Activated CD8-positive, alpha-beta T cell treated with anti-CD3 and anti-CD28 coated beads for 36 hours (primary cell): Measurements from ENCODE around the gene ZBTB7B. TPM values are rescaled to one million over a fixed set of nuclear protein-coding genes. Genes with fewer than 3 reads are reported as not detected.

Experiments
- ATAC-seq: fragments of 200-7000 bp; cut with Tn5 transposase; one replicate; pipeline ENCODE4 v1.10.0; 2021; ENCODE audit warnings: mild to moderate bottlenecking, moderate library complexity
- CTCF ChIA-PET: fragments of 350-600 bp; sonication (Branson Sonifier 250); formaldehyde crosslinking; loops from one replicate; lab custom pipeline; 2021; ENCODE audit warnings: antibody characterized with exemption; lab: Charles Lee
- POLR2A ChIA-PET: fragments of 350-600 bp; sonication (Branson Sonifier 250); formaldehyde crosslinking; loops from one replicate; lab custom pipeline; 2021; ENCODE audit warnings: antibody characterized with exemption; lab: Charles Lee
- DNase-seq: peaks from one replicate; pipeline ENCODE4 v3.0.0-alpha.2; 2020
- H3K27ac Mint-ChIP-seq: one replicate; pipeline ENCODE4 v1.8.0; 2021; ENCODE audit warnings: mild to moderate bottlenecking, mixed read lengths
- H3K27me3 Mint-ChIP-seq: one replicate; pipeline ENCODE4 v1.8.0; 2021; ENCODE audit warnings: mixed read lengths
- H3K36me3 Mint-ChIP-seq: one replicate; pipeline ENCODE4 v1.8.0; 2021; ENCODE audit warnings: low read depth, mixed read lengths
- H3K4me1 Mint-ChIP-seq: one replicate; pipeline ENCODE4 v1.8.0; 2021; ENCODE audit warnings: low read depth, mixed read lengths
- H3K4me3 Mint-ChIP-seq: one replicate; pipeline ENCODE4 v1.8.0; 2021; ENCODE audit warnings: mild to moderate bottlenecking, moderate library complexity, mixed read lengths
- H3K9me3 Mint-ChIP-seq: one replicate; pipeline ENCODE4 v1.8.0; 2021; ENCODE audit warnings: mixed read lengths
- CTCF ChIP-seq: fragments of 200-600 bp; IDR thresholded peaks from one replicate; pipeline ENCODE4 v1.8.0; 2022; ENCODE audit warnings: antibody characterized with exemption, mild to moderate bottlenecking
- intact Hi-C: fragments of 100-400 bp; cut with micrococcal nuclease; formaldehyde crosslinking; loops from one replicate; pipeline ENCODE4 v1.10.0; 2022
- total RNA-seq, 2 experiments: library from RNA; stranded (reverse); gene quantifications; one replicate each; pipeline ENCODE4 v1.2.3, GENCODE V29; 2021

Gene ZBTB7B
- total RNA-seq, 2 experiments from 2014 or later = 26.3 to 26.5 TPM

- CTCF ChIA-PET = interaction anchor here (0.8 to 6.5 kb wide), 8 partner anchors 8 to 116 kb away, joined by 3 to 34 read pairs (median 5); partner anchors contain the start of genes ADAM15, PBXIP1 and PYGO2
- H3K27me3 Mint-ChIP-seq = no peaks in the 10 kb centered on the region
- intact Hi-C loops = loop anchor here (5.0 kb wide), 2 partner anchors 47 to 92 kb away; partner anchors contain the start of gene EFNA4
- POLR2A ChIA-PET = interaction anchor here (0.6 to 6.9 kb wide), 4 partner anchors 8 to 27 kb away, joined by 3 to 55 read pairs (median 16); partner anchors contain the start of genes FLAD1 and PYGO2
- no peak overlapping the region for H3K4me3 Mint-ChIP-seq
- no peak for TF ChIP-seq CTCF
- H3K36me3 Mint-ChIP-seq = peaks cover 20% of the 10 kb centered on the region
- H3K9me3 Mint-ChIP-seq = no peaks in the 10 kb centered on the region
- H3K4me1 Mint-ChIP-seq = peaks cover 27% of the 10 kb centered on the region
- H3K27ac Mint-ChIP-seq = peak overlapping the region; percentile 69
- ATAC-seq = no peak
- no peak for DNase-seq
Measured at GRCh38 chr1:154969860-154970452, 32.6 kb upstream of the ZBTB7B start.

DNA sequence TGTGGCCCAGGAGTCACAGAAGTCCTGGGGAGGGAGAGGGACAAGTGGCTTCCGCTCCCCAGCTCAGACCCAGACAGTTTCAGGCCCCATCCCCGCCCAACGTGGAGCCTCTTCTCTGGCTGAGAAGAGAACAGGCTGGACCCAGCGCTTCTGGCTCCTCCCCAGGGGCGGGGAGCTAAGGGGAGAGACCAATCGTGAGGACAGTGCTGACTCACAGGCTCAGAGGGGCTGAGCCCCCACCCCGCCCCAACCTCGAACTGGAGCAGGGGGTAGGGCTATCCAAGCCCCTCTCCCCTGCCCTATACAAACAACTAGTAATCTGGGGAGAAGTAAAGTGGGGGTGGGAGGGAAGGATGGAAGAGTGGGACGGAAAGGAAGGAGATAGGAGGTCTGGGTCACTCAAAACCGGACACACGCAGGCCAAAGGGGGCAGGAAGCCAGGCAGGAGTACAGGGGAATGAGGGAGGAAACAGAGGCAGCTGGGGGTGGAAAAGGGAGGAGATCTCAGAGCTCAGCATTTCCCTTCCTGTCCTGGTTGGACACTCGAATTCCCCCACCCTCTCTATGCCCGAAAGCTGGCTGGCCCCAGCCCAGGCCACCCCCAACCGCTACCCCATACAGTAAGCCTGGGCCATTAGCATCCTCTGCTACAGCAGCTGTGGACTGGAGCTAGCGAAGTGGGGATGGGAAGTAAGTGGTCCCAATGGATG is 31.8 kb upstream of the ZBTB7B start, which contains the start of gene SHC1:
SHC1 (minus strand) TSS at position 117 of the 710 bp plus-strand sequence. CDS start 221 bp downstream, outside the sequence.
- ChIA-PET CTCF (interaction anchor here (0.9 to 6.5 kb wide), 12 partner anchors 9 to 91 kb away, joined by 3 to 34 read pairs (median 4); partner anchors contain the start of genes ADAM15, PBXIP1, PMVK and PYGO2), POLR2A (interaction anchor here (0.7 to 6.9 kb wide), 5 partner anchors 9 to 29 kb away, joined by 3 to 55 read pairs (median 11); partner anchors contain the start of genes FLAD1, PBXIP1 and PYGO2)
- intact Hi-C loops = loop anchor here (5.0 kb wide), 2 partner anchors 47 to 92 kb away; partner anchors contain the start of gene EFNA4
- H3K27me3 Mint-ChIP-seq = no peaks in the 10 kb centered on the region
- H3K27ac Mint-ChIP-seq = peak within 1 kb of the TSS; percentile 86
- H3K36me3 Mint-ChIP-seq = peaks cover 14% of the 10 kb centered on the region
- no peak within 1 kb of the TSS for H3K4me3 Mint-ChIP-seq
- DNase-seq (peak; percentile 54), ATAC-seq (no peak)
- no peaks in the 10 kb centered on the region for H3K9me3 Mint-ChIP-seq
- H3K4me1 Mint-ChIP-seq = peaks cover 27% of the 10 kb centered on the region
- no peak for TF ChIP-seq CTCF

DNA sequence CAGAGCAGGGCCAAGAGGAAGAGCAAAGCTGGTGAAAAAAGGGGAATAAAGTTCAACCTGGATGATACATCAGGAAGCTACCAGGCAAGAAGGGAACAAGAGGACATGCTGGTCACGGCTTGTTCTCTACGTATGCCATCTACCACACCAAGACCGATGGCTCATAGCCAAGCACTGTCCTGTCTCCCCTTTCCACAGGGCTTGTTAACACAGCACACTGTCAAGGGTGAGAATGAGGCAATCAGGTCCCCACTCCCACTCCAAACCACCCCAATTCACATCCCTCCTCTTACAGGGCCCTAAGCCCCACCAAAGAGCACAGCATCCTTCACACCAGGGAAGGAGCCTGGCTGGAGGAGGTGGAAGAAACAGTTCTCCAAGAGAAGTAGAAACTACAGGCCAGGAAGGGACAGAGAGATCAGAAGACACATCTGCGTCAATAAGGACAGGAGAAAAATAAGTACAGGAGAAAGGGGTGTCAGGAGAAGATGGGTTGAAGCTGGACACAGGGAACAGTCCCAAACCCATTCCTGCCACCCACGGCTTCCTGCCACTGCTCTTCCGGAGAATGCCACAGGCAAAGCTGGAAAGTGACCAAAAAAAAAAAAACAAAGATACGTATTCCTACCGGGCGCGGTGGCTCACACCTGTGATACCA is 31.1 kb upstream of the ZBTB7B start:
- ATAC-seq (no peak), DNase-seq (no peak)
- peak overlapping the region; percentile 86 for H3K27ac Mint-ChIP-seq
- no peaks in the 10 kb centered on the region for H3K9me3 Mint-ChIP-seq
- peaks cover 27% of the 10 kb centered on the region for H3K4me1 Mint-ChIP-seq
- ChIA-PET POLR2A (interaction anchor here (0.7 to 6.9 kb wide), 6 partner anchors 10 to 28 kb away, joined by 3 to 55 read pairs (median 8); partner anchors contain the start of genes FLAD1, PBXIP1 and PYGO2), CTCF (interaction anchor here (1.0 to 6.5 kb wide), 9 partner anchors 10 to 89 kb away, joined by 3 to 34 read pairs (median 4); partner anchors contain the start of genes ADAM15, PBXIP1, PMVK and PYGO2)
- no peak overlapping the region for H3K4me3 Mint-ChIP-seq
- H3K27me3 Mint-ChIP-seq = no peaks in the 10 kb centered on the region
- TF ChIP-seq CTCF = no peak
- H3K36me3 Mint-ChIP-seq = peaks cover 14% of the 10 kb centered on the region
- intact Hi-C loops = loop anchor here (5.0 kb wide), 2 partner anchors 46 to 91 kb away; partner anchors contain the start of gene EFNA4

GRCh38 chr1:154972213-154972516 is 30.4 kb upstream of the ZBTB7B start:
- Mint-ChIP-seq H3K27ac (peak overlapping the region; percentile 67), H3K36me3 (peaks cover 14% of the 10 kb centered on the region), H3K9me3 (no peaks in the 10 kb centered on the region), H3K4me1 (peaks cover 27% of the 10 kb centered on the region), H3K4me3 (no peak overlapping the region), H3K27me3 (no peaks in the 10 kb centered on the region)
- no peak for TF ChIP-seq CTCF
- ChIA-PET POLR2A (interaction anchor here (1.1 to 6.9 kb wide), 5 partner anchors 10 to 28 kb away, joined by 5 to 55 read pairs (median 11); partner anchors contain the start of genes FLAD1, PBXIP1 and PYGO2), CTCF (interaction anchor here (1.1 to 6.5 kb wide), 6 partner anchors 10 to 89 kb away, joined by 3 to 34 read pairs (median 4); partner anchors contain the start of gene PYGO2)
- ATAC-seq (no peak), DNase-seq (no peak)
- intact Hi-C loops = loop anchor here (5.0 kb wide), 2 partner anchors 45 to 90 kb away; partner anchors contain the start of gene EFNA4
